T-helper 2 cell treated with Interferon-gamma antibody and Interleukin-4, amounts not matched to agents 100 ng/mL and 5 ng/mL, for 36 hours (primary cell): ENCODE results near the gene PRR13. TPM values are rescaled to one million over a fixed set of nuclear protein-coding genes. Genes with fewer than 3 reads are reported as not detected.
"Not testable (repeated sequence)": the region's sequence is repeated elsewhere in the genome, so short reads cannot be mapped to it uniquely, and the experiment has no call there.

Experiments used
- intact Hi-C: fragments of 100-400 bp; cut with micrococcal nuclease; formaldehyde crosslinking; loops from one replicate; pipeline ENCODE4 v1.15.1; 2023
- total RNA-seq: library from RNA; stranded (reverse); gene quantifications from 2 replicates; pipeline ENCODE4 v1.2.3, GENCODE V29; 2022

PRR13 gene
- total RNA-seq, 1 donor from 2014 or later, result 189 TPM

DNA sequence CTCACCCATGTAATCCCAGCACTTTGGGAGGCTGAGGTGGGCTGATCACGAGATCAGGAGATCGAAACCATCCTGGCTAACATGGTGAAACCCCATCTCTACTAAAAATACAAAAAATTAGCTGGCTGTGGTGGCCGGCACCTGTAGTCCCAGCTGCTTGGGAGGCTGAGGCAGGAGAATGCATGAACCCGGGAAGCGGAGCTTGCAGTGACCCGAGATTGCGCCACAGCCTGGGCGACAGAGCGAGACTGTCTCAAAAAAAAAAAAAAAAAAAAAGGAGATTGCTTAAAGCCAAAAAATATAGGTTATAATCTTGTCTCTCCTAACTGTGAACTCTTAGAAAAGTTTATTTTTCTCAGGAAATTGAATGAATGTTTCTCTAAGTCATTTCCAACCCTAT is 6.2 kb upstream of the PRR13 start:
- intact Hi-C loops, result not testable (repeated sequence)

DNA sequence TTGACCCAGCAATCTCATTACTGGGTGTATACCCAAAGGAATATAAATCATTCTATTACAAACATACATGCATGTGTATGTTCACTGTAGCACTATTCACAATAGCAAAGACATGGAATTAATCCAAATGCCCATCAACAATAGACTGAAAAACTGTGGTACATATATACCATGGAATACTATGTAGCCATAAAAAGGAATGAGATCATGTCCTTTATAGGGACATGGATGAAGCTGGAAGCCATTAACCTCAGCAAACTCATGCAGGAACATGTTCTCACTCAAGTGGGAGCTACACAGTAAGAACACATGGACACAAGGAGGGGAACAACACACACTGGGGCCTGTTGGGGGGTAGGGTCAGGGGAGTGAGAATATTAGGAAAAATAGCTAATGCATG is 2.0 kb upstream of the PRR13 start:
- intact Hi-C loops, result not testable (repeated sequence)

DNA sequence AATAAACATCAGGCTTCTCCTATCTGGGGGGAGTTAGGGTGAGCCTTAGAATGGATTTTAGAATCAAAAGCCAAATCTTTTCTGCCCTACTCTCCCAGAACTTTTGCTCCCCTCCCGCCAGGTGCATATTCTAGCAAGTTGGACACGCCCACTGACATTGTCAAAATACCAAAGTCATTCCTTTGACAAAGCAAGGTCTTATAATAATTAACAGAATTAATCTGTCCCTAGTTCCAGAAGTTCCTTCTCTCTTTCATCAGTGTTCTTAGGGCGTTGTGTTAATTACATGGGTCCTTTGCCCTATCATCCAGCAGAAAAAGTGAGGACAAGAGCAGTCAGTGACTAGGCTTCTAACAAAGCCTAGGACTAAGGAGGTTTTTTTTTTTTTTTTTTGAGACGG is 2.4 kb downstream of the PRR13 start:
- intact Hi-C loops, result no loop called here

DNA sequence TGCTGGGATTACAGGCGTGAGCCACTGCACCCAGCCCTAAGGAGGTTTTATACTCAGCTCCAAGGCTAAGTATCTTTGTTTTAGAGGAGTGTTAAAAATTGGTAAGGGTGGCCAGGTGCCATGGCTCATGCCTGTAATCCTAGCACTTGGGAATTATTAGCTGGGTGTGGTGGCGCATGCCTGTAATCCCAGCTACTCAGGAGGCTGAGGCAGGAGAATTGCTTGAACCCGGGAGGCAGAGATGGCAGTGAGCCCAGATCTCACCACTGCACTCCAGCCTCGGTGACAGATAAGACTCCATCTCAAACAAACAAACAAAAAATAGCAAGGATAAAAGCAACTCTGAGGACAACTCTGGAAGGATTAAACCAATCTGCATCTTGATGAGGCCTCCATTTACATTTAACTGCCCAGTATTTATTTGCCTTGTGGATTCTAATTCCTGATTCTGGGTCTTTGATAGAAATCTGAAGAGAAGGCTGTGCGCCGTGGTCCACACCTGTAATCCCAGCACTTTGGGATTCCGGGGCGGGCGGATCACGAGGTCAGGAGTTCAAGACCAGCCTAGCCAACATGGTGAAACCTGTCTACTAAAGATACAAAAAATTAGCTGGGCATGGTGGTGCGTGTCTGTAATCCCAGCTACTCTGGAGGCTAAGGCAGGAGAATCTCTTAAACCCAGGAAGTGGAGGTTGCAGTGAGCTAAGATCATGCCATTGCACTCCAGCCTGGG is 3.2 kb downstream of the PRR13 start:
- intact Hi-C loops, result not testable (repeated sequence)

DNA sequence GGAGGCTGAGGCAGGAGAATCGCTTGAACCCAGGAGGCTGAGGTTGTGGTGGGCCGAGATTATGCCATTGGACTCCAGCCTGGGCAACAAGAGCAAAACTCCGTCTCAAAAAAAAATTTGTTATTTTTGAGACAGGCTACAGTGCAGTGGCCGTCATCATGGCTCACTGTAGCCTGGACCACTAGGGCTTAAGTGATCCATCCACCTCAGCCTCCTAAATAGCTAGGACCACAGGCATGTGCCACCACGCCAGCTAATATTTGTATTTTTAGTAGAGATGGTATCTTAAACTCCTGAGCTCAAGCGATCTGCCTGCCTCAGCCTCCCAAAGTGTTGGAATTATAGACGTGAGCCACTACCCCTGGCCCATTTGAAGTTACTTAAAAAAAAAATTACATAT is 9.4 kb downstream of the PRR13 start:
- intact Hi-C loops, result loop anchor here (1.0 to 5.0 kb wide), 4 partner anchors 10 to 444 kb away; partner anchors contain the start of genes EIF4B, MYG1, PFDN5 and PRR13

DNA sequence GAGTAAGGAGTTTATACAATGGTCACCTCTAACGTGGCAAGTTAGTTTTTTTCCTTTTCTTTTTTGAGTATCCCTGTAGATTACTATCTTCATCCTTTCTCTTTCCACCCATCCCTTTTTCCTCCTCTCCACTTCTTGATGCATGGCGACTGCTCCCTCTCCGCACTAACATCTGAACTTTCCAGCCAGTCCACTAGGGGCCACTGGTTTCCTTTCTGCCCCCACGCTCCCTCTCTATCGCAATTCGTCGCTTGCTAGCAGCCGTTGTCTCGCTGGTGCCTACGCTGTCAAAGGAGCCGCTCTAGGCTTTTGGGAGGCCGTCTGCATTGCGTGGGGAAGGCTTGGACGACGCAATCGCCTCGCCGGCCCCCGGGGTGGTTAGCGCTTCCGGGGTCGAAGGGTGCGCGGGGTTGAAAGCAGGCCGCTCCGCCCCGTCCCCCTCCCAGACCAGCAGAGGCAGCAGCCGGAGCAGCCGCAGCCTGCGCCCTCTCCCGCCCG is 10.2 kb downstream of the PRR13 start, which contains the start of gene PCBP2:
PCBP2 (plus strand) TSS at position 442 of the 498 bp plus-strand sequence. CDS start 2,699 bp downstream, outside the sequence.
- intact Hi-C loops, result loop anchor here (1.0 to 5.0 kb wide), 5 partner anchors 10 to 444 kb away; partner anchors contain the start of genes EIF4B, MYG1, PFDN5 and PRR13

DNA sequence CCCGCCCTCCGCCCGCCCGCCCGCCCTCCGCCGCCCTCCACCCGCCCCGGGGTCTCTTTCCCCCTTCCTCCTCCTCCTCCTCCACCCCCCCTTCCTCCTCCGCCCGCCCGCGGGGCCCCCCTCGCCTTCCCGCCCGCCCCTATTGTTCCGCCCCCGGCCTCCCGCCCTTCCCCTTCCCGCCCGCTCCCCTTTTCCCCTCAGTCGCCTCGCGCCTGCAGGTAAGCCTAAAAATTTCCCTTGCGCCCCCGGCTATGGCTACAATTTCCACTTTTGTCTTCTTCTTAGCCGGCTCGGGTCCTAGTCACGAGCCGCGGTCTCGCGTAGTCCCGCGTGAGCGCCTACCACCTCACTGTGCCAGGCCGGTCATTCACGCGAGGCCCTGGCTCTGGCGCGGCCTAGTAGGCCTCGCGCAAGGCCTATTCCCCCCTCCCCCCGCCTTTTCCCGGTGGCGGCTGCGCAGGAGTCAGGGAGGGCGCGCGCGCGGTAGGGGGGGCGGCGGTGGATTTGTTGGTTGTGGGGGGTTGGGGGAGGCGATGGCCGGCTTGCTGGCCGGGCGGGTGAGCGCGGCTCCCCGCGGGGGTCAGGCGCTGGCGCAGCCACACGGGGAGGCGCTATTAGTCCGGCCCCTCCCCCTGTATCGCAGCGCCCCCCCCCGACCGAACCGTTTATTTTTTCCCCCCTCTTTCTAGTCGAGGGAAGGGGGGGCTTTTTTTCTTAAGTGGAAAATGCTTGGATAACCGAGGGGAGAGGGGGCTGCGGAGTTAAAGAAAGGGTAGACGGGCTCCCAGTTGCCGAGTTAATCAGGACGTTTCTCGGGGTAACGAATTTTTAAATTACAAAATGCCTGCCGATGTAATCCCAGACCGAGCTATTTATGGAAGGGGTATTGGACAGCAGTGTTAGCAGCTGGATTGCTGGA is 10.9 kb downstream of the PRR13 start:
- intact Hi-C loops, result loop anchor here (1.0 to 5.0 kb wide), 3 partner anchors 48 to 445 kb away; partner anchors contain the start of genes EIF4B, MYG1 and PFDN5

DNA sequence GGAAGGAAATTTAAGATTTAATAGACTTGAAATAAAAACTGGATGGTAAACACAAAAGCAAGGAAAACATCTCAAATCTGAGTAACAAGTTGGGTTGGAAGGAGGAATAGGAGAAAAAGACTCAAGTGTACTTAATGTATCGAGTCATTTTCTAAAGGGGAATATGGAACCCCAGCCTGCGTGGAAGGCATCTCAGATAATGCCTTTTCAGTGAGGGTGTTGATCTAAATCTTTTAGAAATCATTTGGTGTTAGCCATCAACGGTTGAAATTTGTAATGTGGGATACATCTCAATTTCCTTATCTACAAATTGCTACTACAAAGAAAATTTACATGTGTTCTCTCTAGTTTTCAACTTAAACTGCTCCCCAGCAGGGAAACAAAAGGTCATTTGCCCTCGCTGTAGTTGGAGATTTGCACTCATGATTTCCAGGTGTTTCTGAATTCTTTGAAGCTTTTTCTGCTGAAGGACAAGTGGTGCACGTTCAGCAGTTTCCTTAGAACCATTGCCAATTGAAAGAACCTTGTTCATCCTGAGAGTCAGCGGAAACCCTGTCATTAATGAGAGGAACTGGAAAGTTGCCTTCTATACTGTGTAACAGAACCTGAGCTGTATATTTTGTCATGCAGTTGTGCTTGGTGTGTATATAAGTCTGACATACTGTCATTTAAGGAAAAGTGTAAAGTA is 12.6 kb downstream of the PRR13 start:
- intact Hi-C loops, result loop anchor here (5.0 kb wide), 2 partner anchors 157 to 447 kb away; partner anchors contain the start of genes EIF4B, MYG1 and PFDN5

DNA sequence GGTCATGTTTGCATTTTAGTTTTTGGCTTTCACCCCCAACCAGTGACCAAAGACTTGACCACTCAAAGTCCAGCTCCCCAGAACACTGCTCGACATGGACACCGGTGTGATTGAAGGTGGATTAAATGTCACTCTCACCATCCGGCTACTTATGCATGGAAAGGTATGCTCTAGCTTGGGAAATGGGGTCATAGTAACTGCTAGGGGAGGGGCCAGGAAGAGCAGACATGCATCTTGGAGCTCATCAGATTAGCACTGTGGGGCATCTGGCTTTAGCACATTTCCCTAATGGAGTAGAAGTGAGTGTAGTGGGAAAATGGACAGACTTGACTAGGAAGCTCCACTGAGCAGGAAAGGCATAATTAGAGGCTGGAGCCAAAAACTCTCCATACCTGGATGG is 13.2 kb downstream of the PRR13 start:
- intact Hi-C loops, result loop anchor here (5.0 kb wide), 2 partner anchors 157 to 447 kb away; partner anchors contain the start of genes EIF4B, MYG1 and PFDN5

DNA sequence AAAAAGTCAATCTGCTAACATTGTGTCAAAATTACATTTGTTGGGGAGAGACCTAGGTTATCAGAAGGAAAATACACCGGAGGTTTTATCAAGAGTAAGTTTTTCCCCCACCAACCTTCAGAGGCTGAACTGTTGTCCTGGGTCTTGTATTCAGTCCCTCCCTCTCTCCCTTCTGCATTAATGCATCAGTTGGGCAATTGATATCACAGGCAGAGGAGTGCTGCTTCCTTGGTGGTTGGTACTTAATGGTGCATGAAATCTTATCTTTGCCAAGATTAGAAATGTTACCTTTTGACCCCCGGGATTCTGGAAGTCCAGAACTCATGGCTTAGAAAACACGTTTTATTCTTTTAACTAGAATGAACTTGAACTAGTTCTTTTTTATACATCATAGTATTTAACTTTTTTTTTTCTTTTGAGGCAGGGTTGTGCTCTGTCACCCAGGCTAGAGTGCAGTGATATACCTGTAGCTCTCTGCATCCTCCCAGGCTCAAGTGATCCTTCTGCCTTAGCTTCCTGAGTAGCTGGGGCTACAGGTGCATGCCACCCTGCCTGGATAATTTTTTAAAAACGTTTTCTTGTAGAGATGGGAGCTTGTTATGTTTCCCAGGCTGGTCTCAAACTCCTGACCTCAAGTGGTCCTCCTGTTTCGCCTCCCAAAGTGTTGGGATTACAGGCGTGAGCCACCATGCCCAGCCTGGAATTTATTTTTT is 15.3 kb downstream of the PRR13 start:
- intact Hi-C loops, result no loop called here

DNA sequence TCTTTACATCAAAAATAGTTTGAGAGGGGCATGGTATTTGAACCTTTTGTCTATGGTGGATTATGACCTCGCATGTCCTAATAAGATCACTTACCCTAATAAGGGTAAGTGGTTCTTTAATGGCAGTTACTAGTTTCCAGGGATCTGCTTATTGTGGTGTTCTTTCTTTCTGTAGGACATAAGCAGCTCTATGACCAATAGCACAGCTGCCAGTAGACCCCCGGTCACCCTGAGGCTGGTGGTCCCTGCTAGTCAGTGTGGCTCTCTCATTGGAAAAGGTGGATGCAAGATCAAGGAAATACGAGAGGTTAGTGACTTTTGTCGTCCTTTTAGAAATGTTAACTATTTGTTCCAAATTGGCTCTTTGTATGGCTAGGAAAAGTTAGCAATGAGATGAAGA is 17.6 kb downstream of the PRR13 start:
- intact Hi-C loops, result no loop called here

DNA sequence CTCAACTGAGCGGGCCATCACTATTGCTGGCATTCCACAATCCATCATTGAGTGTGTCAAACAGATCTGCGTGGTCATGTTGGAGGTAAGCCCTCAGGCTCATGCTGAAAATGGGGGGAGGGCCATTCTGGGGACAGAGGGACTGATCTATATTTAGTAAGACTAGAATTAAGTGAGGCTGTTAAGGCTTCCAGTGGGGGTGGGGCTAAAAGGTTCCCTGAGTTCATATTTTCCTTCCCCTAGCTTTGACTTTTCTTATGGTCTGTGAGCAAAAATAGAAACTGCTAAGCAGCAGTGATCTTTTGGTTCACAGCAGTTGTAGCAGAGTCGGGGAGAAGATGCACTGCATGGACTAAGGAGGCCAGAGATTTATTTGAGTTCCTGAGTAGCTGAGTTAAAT is 19.5 kb downstream of the PRR13 start:
- intact Hi-C loops, result no loop called here

DNA sequence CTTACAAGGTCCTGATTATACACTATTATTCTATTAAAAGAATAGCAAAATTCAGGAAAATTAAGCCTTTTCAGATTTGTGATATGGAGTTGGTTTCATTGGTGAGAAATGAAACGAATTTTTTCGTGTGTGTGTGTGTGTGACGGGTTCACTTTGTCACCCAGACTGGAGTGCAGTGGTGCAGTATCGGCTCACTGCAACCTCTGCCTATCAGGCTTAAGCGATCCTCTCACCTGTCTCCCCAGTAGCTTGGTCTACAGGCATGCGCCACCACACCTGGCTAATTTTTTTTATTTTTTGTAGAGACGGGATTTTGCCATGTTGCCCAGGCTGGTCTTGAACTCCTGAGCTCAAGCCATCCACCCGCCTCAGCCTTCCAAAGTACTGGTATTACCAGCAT is 20.1 kb downstream of the PRR13 start:
- intact Hi-C loops, result no loop called here

DNA sequence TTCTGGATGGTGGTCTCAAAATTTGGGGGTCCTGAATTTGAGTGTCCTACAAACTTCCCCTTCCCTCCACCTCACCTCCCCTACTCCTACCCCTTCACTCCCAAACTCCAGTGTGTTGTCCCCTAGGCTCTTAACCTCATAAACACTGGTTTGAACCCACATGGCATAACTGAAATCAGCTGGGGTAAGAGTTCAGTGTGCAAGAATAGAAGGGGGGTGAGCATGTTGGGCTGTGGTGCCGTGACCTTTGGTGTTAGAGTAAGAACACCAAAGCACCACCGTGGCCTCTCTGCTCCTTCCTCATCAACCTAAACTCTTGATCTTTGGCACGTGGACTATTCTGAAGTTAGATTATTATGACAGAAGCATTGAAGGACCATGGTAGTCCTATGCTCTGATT is 21.4 kb downstream of the PRR13 start:
- intact Hi-C loops, result no loop called here

DNA sequence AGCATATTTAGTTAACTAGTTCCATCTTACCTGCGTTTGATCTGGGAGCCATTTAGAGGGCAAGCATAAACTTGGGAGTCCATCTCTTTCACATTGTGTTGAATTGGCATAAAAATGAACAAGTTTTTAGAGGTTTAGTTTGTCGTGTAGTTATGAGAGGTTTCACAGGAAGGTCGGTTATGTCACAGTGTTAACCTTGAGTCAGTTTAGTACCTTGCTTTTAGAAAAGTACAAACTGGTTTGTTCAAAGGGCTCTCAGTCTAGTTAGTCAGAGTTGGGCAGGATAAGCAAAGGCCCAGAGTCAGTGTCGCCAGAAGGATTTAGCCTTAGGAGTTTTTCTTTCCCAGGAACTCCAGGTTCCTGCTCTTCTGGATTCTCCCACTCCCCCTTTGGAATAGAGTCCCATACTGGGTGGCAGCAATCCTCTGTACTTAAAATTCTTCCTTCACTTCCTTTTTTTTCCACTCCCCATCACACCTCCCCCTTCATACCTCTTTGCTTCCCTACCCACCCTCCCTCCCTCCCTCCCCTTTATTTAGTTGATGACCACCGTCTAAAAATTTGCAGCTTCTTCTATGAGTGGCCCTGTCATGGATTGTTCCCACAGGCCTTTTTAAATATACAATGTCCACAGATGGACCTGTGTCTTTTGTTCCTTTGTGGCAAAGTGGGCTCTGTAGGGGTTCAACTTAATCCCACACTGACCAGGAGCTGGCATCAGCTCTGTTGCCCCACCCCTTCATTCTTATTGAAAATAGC is 22.4 kb downstream of the PRR13 start:
- intact Hi-C loops, result no loop called here

DNA sequence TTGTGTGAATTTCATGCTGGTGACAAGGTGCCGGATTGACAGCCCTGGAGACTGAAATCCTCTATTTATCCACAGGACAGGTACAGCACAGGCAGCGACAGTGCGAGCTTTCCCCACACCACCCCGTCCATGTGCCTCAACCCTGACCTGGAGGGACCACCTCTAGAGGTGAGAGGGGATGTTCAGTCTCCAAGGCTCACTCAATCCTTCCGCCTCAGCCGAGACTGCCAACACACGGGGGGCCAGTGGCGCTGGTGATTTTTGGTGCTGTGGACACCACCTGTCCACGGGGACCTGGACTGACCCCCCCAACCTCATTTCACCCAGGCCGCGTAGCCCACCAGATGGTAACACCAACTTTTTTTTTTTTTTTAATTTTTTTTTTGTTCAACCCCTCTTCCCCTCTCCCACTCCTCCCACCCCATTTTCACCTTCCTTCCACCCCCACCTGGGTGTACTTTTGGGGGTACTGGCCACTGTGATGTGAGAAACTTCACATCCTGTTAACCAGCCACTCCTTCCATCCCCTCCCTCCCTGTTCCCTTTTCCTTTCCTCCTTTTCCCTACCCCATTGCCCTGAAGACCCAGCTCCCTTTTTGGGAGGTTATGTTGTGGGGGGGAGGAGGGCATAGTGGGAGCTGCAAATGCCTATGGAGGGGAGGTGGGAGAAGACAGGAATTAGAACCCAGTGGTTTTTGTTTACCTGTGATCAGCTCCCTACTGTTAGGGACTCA is 23.3 kb downstream of the PRR13 start:
- intact Hi-C loops, result no loop called here

DNA sequence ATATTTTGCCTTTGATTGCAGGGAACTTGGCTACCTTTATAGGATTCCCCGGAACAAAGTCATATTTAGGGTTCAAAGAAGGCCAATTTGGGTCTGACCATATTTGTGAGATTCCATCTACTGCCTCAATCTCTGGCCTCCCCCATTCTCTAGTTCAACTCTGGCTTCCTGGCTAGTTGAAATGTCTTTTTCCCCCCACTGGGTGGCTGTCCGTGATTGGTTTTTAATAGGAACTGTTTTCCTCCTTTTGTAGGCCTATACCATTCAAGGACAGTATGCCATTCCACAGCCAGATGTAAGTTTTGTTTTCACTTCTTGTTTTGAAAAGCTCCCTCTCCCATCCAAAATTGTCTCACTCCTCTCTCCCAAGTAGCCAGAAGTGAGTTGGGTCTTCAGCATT is 24.1 kb downstream of the PRR13 start:
- intact Hi-C loops, result no loop called here

DNA sequence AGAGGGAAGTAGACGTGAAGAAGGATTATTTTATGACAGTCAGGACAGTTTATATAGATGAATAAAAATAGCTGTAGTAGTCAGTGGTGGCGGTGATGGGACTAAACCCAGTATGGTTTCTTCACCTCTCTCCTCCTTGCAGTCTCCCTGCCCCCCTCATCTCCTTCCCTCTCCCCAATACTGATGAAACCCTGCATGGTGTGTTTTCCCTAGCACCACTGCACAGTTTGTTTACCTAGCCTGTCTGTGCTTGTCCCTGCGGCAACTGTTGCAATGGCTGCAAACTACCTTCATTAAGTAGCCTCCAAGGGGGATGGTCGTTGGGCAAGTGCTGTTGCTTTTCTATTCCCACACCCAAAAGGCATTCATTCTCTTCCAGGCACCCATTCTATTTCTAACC is 25.1 kb downstream of the PRR13 start:
- intact Hi-C loops, result no loop called here

DNA sequence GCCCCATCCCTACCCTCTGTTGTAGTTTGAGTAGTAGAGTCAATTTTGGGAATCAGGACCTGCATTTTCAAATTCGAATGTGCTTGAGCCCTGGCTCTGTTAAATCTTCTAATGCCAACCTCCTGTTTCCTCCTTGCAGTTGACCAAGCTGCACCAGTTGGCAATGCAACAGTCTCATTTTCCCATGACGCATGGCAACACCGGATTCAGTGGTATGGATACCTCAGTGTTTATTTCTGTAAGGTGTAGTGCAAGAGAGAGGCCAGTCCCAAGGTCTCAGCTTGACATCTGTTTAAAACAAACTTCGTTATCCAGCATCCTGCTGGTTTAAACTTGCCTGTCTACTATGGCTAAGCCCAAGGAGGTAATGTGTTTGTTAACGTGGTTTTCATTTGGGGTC is 25.5 kb downstream of the PRR13 start:
- intact Hi-C loops, result no loop called here
